Measurements from ENCODE around the gene EFHB.

The EFHB gene

GRCh38 chr3:19945969-19946831, 12.2 kb upstream of the EFHB start:
- TF ChIP-seq CTCF (IDR thresholded peaks at IDR 0.05; ENCODE audit: low read depth, low read length): no peak
- peak; percentile 0 for DNase-seq (ENCODE audit: extremely low read depth, low read depth)

- no peak for TF ChIP-seq CTCF (IDR thresholded peaks at IDR 0.05; ENCODE audit: low read depth, low read length)
- no peak for DNase-seq (ENCODE audit: extremely low read depth, low read depth)
Observed at GRCh38 chr3:19945534-19945933, 11.5 kb upstream of the EFHB start.

- TF ChIP-seq CTCF (IDR thresholded peaks at IDR 0.05; ENCODE audit: low read depth, low read length): no peak
- DNase-seq (ENCODE audit: extremely low read depth, low read depth): no peak
Observed at GRCh38 chr3:19940643-19941042, 6.6 kb upstream of the EFHB start.

GRCh38 chr3:19938295-19938627, 4.2 kb upstream of the EFHB start:
- no peak for DNase-seq (ENCODE audit: extremely low read depth, low read depth)
- no peak for TF ChIP-seq CTCF (IDR thresholded peaks at IDR 0.05; ENCODE audit: low read depth, low read length)

GRCh38 chr3:19937459-19938294, 3.7 kb upstream of the EFHB start:
- no peak for DNase-seq (ENCODE audit: extremely low read depth, low read depth)
- no peak for TF ChIP-seq CTCF (IDR thresholded peaks at IDR 0.05; ENCODE audit: low read depth, low read length)

- DNase-seq (ENCODE audit: extremely low read depth, low read depth): no peak
- TF ChIP-seq CTCF (IDR thresholded peaks at IDR 0.05; ENCODE audit: low read depth, low read length): no peak
Observed at GRCh38 chr3:19932422-19932821, 1.6 kb downstream of the EFHB start.

- DNase-seq (ENCODE audit: extremely low read depth, low read depth): no peak
- no peak for TF ChIP-seq CTCF (IDR thresholded peaks at IDR 0.05; ENCODE audit: low read depth, low read length)
Observed at GRCh38 chr3:19931767-19932188, 2.2 kb downstream of the EFHB start.
